Activated T-cell treated with anti-CD3 and anti-CD28 coated beads for 24 hours (primary cell): ENCODE measurements around the gene CTSE.

Experiments used
- DNase-seq: peaks from one replicate; pipeline ENCODE4 v3.0.0-alpha.2; 2020; ENCODE audit warnings: low read depth

Gene CTSE

DNA sequence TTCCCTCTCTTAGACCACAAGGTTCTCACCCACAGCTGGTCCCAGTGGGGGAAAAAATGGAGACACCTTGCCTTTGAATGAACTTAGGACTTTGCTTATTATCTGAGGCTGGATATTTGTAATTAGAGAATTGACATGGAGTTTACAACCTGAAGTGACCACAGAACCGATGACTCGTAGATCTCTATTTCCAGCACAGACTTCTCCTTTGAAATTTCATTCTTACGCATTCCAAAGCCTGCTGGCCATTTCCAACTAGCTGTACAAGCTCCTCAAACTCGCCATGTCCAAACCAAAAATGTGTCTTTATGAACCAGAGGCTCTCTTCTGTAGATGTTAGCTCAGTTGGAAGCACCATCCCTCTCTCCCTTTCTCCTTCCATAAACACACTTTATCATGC, 32.5 kb downstream of the CTSE start:
- no peak for DNase-seq

DNA sequence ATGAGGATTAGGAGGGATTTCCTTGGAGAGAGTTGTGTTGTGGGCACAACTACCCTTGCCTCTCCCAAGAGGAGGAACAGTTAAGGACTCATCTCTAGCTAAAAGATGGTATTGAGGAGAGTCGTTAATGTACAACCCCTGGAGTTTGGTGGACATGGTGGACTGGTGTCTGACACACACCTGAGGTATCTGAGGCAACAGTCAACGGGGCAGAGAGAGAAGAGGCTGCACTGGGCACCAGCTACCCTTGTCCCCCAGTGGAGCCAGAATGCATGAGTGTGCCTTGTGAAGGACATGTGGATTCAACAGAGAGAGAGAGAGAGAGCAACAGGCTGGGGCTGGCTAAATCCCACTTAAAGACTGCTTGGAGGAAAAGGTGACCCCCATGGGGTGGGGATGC, 33.5 kb downstream of the CTSE start:
- DNase-seq, result no peak

DNA sequence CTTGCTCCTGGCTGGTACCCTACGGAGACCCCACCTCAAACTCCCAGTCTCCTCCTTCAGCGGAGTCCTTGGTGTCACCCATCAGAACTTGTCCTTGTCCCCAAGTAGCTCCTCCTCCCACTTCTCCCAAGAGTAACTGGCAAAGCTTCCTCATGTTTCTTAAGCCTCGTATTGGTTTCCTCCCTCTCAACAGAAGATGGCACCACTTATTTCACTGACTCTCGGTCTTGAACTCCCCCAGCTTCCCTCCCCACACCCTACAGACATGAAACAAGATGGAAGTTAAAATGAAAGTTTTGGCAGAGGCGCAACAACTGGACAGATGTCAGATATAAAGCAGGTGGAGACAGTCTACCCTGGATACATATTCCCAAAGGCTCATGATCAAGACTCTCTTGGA, 33.9 kb downstream of the CTSE start:
- no peak for DNase-seq

DNA sequence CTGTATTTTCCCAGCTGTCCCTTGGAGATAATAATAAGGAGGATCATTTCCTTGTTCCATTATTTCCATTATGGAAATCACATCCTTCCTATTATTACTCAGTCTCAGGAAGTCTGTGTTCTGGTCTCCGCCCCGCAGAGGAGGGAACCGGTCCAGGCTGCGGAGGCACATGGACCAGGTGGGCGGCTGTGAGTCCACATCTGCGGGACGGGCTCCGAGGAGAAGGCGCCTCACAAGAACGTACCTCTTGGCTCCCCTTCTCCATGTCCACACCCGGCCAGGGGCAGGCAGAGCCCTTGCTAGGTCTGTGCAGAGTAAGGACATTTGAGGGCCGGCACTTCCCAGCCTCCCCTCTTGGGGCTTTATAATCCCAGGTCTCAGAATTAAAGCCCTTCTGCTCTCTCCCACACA, 35.1 kb downstream of the CTSE start:
- DNase-seq, result no peak

DNA sequence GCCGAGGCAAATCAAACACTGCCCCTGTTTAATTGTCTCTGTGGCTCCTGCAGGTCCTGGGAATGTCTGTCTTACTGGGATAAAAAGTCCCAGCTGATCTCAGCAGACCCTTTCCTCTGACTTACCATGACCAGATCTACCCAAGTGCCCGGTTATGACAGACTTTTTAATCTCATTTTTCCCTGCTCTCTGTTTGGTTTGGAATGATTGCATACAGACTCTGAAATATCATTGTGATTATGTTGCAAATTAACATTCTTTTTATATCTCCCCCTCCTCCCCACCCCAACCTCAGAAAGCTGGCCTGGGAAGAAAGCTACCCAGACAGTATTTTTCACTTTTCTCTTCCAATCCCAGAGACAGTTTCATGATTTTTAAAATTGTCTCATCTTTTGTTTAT, 36.8 kb downstream of the CTSE start:
- DNase-seq, result no peak

DNA sequence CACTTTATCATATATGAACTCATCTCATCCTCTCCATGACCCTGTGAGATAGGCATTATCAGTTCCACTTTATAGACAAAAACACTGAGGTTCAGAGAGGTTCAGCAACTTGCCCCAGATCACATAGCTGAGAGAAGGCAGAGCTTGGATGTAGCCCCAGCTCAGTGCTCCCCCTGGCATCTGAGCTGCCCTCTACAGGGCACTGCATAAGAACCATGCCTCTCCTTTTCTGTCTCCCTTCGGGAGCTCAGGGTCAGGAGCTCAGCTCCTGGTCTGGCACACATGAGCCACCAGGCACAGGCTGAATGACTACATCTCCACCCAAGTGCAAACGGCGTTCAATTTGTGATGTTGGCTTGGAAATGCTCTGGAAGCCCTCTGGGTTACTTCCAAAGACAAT, 37.4 kb downstream of the CTSE start:
- no peak for DNase-seq

DNA sequence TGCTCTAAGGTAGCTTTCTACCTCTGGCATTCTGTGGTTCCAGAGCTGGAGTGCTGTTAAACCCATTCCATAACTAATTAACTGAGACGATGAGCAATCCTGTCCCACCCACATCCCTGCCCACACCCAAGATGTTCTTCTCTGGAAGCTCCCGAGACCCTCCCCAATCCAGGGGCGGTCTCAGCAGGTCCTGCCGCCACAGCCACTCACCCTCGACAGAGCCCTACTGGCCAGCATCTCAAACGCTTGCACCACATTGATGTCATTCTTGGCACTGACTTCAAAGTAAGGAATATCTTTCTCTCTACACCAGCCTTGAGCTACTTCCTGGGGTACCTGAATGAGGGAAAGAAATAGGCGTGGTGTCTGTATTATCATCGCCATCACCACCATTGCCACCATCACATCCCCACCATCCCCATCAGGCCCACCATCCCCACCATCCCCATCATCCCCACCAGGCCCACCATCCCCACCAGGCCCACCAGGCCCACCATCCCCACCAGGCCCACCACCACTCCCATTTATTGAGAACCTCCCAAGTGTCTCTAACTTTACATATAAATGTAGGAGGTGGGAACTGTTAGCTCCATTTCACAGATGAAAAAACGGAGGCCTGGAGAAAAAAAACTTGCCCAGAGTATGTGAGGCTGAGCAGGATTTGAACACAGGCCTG, 38.2 kb downstream of the CTSE start:
- DNase-seq, result no peak

DNA sequence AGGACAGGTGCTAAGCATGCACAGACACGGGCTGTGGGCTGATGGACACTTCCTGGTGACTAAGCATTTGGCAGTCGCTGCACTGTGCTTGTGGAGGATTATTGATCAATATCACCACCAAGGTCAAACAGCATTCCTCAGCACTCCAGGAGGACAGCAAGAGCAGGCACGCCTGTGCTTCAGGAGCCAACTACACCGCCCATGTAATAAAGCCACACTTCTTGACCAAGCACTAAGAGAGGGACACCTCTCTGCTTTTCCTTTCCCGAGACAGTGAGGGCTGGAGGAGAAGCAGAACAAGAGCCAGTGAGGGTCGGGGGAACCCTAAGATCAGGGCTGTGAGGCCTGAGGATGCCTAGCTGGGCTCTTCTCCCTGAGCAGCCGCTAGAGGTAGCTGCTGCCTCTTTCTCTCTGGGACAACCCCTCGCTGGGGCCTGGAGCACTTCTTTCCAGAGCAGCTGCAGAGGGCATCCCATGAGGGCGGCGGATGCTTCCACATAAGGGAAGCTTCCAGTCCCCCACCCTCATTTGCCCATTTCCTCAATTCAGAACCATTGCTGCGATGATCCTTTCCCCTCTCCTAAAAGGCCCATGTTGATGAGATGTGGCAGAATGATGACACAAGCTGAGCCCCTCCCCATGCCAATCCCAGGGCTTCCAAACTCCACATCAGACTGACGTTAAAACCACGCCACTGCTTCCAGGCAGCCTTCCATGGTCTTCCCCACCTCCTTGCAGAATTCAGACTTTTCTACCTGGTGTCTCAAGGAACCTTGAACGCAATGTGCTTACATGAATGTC, 39.6 kb downstream of the CTSE start:
- DNase-seq, result no peak

DNA sequence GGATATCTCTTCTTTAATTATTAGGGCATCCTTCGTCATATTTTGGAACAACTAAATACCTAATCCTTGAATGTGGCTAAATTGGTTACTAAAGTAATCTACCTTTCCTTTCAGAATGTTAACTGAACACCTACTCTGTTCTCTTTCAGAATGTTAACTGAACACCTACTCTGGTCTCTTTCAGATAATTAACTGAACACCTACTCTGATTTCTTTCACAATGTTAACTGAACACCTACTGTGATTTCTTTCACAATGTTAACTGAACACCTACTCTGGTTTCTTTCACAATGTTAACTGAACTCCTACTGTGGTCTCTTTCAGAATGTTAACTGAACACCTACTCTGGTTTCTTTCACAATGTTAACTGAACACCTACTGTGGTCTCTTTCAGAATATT, 42.4 kb downstream of the CTSE start:
- no peak for DNase-seq

DNA sequence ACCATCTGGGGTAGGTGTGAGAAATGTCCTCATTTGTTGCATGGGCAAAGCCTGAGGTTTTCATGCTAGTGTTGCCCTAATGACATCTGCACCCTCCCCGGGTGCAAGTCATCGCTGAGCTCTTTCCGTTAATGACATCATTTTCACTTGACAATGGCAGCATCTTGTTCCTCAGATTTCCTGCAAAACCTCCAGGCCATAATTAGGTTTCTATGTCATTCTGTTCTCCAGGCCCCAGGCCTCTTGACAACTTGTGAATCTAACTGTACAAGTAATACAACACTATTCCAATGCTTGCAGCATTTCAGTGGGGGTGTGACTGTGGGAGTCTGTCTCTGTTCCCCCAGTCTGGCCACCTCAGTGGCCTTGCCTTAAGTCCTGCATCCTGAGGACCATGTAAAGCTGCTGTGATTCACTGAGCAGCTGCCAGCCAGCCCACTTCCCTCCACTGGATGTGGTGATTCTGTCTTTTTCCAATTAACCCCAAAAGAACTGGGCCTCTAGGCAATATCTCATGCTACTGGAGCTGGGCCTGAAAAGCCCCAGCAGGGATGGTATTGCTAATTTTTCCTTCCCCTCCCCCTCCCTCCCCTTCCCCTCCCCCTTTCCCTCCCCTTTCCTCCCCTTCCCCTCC, 43.3 kb downstream of the CTSE start:
- DNase-seq, result no peak

DNA sequence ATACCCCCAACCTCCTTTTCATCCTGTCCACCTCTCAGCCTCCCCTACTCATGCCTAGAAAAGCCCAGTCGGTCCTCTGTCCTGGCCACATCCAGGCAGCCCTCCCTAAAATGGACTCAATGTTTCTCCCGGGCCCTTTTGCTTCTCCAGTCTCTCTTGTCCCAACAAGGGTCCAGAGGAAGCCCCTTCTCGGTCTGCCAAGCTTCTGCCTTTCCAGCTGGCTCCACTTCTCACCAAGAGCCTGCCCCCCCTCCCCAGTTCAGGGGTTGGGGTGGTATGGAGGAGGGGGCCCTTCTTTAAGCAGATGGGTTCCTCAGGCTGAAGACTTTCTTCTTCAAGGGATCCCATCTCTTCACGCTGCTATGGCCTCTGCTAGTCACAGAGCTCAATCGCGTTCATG, 44.4 kb downstream of the CTSE start:
- DNase-seq, result no peak

DNA sequence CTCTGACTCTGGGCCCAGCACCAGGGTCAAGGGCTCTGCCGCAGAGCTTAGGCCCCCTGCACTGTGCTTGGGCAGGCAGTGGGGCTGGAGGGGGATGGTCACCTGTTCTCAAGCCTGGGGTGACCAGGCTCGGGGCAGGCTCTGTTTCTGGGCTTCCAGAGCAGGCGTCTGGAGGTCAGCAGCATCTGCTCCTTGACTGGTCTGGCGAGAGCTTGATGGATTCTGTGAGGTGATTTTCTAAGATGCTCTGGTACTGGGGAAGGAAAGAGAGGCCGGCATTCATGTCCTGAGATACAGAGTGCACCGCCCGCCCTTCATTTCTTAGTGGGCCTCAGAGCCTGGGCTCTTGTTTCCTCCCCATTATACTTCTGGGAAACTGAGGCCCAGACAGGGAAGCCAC, 45.0 kb downstream of the CTSE start:
- DNase-seq, result no peak

DNA sequence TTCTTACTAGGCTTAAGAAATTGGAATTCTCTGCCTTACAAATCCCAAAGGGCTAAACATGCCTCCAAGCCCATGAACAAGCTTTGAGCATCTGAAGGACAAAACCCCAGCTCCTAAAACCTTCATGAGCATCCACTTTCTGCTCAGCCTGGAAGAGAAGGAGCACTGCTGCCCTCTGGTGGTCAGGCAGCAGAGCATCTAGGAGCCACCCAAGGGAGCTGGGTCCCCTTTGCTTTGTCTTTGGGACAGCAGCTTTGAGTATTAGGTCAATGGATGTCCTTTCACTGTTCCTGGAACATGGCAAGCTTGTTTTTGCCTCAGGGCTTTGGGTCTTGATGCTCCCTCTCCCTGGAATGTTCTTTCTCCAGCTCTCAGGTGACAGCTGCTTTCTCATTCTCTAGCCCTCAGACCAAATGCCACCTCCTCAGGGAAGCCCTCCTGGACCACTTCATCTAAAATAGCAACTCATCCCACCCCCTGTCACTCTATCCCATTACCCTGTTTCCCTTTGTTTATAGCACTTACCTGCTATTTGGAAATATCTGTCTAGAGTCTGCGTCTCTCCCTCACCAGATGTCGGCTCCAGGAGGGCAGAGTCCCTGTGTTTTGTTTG, 46.2 kb downstream of the CTSE start:
- peak; percentile 66 for DNase-seq

DNA sequence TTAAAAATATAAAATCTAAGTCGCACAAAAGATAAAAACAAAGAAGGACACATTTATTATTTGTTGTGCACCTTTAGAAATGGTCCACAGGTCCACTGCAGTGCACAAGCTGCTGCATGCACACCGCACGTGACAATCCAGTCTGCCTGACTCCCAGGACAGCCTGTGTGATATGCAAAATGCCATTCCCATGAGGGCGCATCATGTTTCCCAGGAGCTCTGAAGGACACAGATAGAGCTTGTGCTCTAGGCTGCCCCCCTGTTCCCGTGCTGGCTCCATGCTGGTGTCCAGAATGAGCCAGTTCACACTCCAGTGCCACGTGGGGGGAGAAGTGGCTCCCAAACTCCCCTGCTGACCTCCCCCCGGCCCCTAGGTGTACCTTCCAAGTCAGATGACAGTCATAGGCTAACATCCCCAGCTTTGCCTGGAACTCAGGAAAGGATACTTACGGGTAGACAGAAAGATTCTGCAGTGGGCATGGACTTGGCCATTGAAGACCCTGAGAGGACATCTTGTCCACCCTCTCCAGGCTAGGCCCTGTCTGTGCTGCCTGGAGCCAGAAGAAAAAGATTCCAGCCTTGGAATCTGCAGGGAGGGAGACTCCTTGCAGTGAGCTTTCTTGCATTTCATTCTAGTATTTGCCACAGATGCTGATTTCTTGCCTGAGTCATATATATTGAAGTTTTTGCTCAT, 46.8 kb downstream of the CTSE start:
- DNase-seq, result no peak

DNA sequence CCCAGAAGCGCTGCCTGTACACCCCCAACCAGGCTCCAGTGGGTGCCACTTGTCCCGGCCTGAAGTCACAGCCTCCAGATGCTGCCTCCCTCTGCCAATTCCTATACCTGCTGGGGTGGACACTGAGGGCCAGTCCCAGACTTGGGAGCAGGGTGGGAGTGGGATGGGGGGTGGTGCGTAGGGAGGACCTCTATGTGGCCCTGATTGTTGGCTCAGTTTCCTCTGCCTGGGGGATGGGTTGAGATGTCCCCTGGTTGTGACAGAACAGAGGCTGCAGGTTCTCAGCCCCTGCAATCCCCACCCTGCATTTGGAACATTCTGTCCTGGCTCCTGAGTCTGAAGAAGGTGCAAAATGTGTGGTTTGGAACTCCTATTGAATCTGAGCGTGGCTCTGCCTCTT, 47.7 kb downstream of the CTSE start:
- DNase-seq, result no peak

DNA sequence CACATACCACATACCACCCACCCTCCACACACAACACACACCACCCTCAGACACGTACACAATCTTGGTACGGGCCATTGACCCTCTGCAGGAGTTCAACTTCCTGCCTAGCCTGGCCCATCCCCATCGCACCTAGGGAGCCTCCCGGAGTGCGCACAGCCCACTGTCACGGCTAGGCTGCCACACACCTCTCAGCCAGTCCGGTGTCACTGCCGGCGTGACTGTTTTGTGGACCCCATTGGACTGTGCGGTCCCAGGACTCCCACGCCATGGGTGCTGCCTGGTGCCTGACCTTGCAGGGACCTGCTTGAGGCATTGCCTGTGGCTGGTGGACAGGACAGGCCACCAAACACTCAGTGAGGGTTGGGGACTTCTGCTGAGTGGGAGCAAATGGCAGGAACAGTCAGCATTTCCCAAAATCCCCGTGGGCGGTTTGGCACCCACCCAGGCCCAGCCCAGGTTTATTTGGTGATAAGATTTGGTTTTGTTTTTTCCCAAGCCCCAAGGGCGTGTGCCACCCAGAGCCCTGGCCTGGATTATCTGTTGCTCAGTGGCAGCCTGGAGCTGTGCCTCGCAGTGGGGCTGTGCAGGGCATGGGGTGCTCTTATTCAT, 48.2 kb downstream of the CTSE start:
- DNase-seq, result no peak

DNA sequence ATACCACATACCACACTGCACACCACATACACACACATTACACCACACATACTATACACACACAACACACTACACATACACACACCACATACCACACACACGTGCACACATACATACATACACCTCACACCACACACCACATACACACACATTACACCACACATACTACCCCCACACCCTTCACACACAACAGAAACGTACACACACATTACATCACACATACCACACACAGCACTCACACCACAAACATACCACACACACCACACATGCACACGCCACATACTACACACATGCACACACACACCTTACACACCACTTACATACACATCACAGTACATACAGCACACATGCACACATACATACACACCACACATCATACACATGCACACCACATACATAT, 49.0 kb downstream of the CTSE start:
- no peak for DNase-seq

DNA sequence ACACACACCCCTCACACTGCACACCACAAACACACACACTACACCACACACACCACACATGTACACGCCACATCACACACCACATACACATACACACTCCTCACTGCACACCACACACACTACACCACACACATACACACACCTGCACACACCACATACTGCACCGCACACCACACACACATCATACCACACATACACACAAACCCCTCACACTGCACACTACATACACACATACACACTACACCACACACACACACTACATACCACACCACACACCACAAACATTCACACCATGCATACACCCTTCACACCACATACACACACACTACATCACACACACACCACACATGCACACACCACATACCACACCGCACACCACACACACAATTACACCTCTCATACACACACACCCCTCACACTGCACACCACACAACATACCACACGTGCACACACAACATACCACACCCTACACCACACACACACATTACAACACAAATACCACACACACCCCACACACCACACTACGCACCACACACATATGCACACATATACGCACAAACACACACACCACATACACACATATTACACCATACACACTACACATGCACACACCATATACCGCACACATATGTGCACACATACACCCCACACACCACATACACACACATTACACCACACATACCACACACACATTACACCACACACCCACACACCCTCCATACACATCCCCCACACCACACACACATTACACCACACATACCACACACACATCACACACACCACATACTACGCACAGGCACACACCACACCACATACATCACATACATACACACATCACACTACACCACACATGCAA, 50.1 kb downstream of the CTSE start:
- no peak for DNase-seq

DNA sequence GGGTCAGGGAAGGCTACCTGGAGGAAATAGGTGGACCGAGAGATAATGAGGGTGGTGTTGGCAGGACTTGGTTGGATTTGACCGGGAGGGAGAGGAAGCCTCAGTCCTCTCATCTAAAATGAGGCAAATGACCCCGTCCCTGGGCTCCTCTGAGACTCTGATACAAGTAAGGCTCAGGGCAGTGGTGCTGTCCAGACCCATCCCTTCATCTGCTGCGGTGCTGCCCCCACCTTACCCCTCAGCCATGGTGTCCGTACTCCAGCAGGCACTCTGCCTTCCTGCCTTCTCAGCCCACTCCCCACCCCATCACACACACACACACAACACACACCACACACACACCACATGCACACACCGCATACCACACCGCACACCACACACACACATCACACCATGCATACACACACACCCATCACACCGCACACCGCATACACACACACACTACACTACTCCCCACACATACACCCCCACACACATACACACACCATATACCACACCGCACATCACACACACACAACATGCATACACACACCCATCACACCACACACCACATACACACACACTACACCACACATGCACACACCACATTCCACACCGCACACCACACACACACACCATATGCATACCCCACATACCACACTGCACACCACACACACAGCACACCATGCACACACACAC, 51.1 kb downstream of the CTSE start:
- DNase-seq, result no peak

DNA sequence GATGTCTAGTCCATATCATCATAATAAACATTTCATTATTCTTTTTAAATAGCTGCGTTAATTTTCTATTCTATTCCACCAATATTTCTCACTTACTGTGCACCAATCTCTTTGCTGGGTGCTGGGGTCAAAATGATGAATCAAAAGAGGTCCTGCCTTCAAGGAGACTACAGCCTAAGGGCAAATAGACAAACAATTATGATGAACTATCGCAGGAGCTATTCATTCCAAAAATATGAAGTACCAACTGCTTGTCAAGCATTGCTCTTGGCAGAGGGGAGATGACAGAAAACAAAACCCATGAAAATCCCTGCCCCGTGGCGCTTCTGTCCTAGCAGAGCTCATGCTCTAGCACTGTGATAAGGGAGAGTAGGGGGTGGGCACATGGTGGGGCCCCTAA, 51.6 kb downstream of the CTSE start:
- DNase-seq, result no peak
